22Rv1 (cell line): ENCODE data around the gene TEDC1.
A peak's percentile ranks its signal among the peaks of the same experiment; 100 is the strongest.

Experiments
- H3K27ac ChIP-seq: fragments of 450-650 bp; 2 replicates; pipeline ENCODE4 v1.5.1; 2017
- ZFX ChIP-seq: fragments of 450-650 bp; IDR thresholded peaks from 2 replicates; pipeline ENCODE4 v1.6.1; 2017; ENCODE audit warnings: antibody characterized with exemption, borderline replicate concordance
- TF ChIP-seq, protein P1 (sequence below): fragments of 450-650 bp; IDR thresholded peaks from 2 replicates; pipeline ENCODE4 v1.5.1; 2017; ENCODE audit warnings: mild to moderate bottlenecking

TEDC1 gene

DNA sequence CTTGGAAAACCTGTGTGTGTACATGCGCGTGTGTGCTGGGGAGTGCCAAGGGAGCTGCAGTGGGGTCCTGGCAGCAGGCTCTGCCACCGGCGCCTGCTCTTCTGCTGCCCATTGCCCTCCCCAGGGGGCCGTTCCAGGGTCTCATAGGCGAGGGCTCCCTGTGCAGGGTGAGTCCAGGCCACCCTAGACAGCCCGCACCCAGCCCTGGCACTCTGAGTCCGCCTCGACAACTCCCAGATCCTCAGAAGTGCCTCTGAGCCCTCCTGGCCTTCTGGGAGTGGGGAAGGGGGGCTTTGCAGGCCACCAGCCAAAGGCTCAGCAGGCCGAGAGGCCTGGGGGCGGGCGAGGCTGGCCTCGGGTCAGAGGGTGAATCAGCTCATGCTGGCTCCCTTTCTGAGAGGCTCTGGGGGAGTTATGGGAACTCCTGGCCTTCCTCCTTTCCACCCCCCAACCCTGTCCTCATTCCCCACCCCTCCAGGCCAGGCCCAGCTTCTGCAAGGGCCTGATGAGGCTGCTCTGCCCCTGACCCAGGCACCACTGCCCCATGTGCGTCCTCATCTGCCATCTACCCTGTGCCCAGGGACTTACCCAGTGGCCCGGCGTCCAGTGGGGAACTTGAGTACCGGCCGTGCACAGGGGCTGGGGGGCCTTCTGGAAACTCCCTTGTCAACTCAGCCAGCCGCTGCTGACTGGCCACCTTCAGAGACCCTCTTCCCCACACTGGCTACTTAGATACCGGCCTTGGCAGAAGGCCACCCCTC lies 2.1 kb upstream of the TEDC1 start:
- TF ChIP-seq ZFX = no peak
- TF ChIP-seq, protein P1, sequence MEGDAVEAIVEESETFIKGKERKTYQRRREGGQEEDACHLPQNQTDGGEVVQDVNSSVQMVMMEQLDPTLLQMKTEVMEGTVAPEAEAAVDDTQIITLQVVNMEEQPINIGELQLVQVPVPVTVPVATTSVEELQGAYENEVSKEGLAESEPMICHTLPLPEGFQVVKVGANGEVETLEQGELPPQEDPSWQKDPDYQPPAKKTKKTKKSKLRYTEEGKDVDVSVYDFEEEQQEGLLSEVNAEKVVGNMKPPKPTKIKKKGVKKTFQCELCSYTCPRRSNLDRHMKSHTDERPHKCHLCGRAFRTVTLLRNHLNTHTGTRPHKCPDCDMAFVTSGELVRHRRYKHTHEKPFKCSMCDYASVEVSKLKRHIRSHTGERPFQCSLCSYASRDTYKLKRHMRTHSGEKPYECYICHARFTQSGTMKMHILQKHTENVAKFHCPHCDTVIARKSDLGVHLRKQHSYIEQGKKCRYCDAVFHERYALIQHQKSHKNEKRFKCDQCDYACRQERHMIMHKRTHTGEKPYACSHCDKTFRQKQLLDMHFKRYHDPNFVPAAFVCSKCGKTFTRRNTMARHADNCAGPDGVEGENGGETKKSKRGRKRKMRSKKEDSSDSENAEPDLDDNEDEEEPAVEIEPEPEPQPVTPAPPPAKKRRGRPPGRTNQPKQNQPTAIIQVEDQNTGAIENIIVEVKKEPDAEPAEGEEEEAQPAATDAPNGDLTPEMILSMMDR = no peak
- H3K27ac ChIP-seq = peak overlapping the region; percentile 100

DNA sequence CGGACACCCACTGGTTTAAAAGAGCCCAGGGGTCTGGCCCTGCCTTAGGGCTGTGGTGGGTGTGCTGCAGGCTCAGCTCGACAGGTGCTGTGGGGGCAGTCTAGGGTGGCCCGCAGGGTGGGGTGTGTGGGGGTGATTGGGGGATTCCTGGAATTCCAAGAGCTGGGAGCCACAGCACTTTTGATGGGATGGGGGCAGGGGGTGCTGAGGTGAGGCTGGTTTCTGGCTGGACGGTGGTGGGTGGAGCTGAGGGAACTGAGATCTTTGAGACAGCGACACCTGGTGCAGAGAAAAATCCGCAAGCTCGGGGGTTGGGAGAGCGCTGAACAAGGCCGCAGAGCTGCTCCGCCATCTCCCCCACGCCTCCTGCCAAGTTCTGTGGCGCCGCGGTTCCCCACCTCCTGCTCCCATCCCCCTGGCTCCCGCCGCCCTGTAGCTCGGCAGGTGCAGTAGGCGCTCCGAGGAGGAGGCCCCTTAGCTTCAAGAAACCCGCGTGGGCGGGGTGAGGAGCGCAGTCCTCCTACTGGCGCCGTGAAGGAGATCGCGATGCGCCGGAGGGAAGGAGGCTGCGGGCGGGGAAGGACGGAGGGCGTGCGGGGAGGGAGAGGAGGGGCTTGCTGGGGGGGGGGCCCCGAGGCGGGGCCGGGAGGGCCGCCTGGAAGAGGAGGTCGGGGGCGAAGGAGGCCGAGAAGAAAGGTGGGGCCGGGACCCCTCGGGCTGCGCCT lies 1.3 kb upstream of the TEDC1 start:
- H3K27ac ChIP-seq = peak overlapping the region; percentile 100
- TF ChIP-seq, protein P1 = peak; percentile 56
- TF ChIP-seq ZFX = no peak

DNA sequence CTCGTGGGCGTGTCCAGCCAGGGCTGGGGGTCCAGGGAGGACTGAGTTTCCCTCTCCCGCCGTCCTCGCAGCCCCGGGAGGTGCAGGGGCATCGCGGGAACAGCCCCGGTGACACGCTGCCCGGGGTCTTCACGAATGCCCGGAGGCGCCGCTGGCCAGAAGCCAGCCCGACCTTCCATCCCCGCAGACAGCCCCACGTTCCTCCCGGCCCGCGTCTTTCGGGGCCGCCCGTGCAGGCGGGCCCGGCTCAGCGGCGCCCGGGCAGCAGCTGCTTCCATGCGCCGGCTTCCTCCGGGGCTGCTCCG lies 827 bp upstream of the TEDC1 start:
- peak overlapping the region; percentile 100 for H3K27ac ChIP-seq
- TF ChIP-seq, protein P1 = no peak
- TF ChIP-seq ZFX = no peak

DNA sequence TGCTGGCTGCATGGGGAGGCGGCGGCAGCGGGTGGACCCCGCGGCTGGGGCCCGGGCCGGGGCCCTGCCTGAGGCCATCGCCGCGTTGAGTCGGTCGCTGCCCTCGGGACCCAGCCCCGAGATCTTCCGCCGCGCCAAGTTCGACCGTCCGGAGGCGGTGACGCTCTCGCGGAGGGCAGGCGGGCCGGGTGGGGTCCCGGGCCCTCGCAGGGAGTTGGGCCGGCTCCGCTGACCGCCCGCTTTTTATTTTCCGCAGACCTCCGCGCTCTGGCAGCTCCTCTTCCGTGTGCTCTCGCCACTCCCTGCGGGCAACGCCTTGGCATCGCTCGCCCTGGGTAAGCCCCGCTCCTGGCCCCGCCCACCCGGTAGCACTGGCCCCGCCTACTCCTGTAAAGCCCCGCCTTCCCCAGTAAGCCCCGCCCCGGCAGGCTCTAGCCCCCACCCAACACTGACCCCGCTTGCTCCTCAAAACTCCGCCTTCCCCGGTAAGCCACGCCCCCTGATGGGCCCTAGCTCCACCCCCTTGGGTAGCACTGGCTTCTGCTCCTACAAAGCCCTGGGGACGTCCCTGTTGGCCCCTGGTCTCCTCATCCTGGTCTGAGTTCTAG lies 424 bp downstream of the TEDC1 start:
- TF ChIP-seq, protein P1 = no peak
- H3K27ac ChIP-seq = peak overlapping the region; percentile 100

DNA sequence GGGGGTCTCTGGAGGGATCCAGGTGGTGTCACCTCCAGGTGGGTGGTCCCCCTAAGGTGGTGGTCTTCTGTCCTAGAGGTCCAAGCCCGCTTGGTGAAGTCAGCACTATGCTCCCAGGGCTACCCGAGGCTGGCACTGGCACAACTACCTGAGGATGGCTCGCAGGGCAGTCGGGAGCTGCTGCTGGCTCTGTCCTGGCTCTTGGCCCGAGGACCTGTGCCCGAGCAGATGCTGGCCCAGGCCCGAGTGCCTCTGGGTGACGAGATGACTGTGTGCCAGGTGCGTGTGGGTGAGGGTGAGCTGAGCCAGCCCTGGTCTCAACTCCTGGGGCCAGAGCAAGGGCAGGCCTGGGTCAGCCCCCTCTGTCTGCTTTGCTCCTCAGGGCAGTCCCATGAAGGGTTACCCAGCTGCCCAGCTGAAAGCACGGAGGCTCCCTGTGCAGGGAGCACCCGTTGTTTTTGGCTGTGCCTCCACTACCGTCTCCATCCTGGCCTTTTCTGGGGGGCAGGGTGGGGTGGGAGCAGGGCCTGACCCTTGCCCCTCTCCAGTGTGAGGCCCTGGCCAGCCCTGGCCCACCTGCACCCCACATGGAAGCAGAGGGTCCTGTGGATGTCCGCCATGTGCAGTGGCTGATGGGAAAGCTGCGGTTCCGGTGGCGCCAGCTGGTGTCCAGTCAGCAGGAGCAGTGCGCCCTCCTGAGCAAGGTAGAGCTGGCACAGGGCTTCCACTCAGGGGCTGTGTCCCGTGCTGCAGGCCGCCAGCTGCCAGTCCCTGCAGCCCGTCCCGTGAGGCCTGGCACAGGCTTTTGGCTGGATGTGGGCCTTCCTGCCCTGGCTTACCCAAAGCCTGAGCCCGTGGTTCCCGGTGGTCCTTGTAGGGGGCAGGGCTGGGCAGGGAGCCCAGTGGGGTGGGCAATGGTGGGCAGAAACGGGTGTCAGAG lies 1.3 kb downstream of the TEDC1 start:
- TF ChIP-seq, protein P1 = no peak
- no peak for TF ChIP-seq ZFX
- H3K27ac ChIP-seq = peak overlapping the region; percentile 100

DNA sequence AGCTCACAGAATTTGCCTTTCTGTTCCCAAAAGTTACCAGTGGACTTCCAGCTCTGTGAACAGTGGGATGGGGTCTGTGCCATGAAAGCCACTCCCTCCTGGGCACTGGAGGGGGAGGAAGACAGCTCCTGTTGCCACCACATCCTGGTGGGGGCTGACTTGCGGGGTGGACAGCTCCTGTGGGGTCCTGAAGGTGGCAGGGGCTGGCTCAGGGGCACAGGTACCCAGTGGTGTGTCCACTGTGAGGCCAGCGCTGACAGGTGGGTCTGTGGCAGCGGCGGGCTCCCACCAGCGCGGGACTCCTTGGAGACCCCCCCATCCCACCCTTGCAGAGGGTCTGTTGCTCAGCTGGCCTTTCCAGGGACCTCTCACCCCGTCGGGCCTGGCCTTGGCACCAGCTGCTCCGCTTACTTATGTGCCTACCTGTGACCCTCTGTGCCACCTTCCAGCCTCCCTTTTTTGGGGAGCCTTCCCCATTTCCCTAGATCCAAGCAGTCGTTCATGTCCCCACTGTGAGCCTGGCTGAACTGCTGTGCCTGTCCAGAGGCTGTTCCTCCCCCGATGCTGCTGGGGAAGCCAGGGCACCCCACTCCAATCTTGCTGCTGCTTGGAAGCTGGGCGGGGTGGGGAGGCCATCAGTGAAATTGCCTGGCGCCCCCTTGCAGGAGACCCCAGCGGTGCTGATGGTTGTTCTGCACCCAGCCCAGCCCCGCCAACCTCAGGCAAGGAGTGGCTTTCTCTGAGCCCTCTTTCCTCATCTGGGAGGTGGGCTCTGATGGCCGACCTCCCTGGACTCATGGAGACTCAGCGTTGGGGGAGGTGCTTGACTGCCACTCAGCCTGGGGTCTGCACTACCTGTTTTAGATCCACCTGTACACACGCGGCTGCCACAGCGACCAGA lies 2.2 kb downstream of the TEDC1 start:
- TF ChIP-seq, protein P1 = no peak
- no peak for TF ChIP-seq ZFX
- no peak overlapping the region for H3K27ac ChIP-seq
